IPS-NIHi11 (cell line): ENCODE results near the gene GSC.
"Not testable (repeated sequence)": the region's sequence is repeated elsewhere in the genome, so short reads cannot be mapped to it uniquely, and the experiment has no call there.

ENCODE experiments used
- DNase-seq: peaks from one replicate; pipeline ENCODE4 v3.0.0; 2012; ENCODE audit warnings: mixed read lengths, low spot score

The GSC gene

GRCh38 chr14:94769391-94770250 lies at the start of gene GSC:
Gene GSC, minus strand, starts transcription at chr14:94770113. Its CDS starts 98 bp downstream, at chr14:94770015.
- DNase-seq, result peak; percentile 65

- DNase-seq, result no peak
These were observed 49.6 kb upstream of the GSC start for GRCh38 chr14:94819531-94819930.

- no peak for DNase-seq
These were observed 46.2 kb upstream of the GSC start for GRCh38 chr14:94816113-94816512.

GRCh38 chr14:94805680-94806288 lies 35.9 kb upstream of the GSC start:
- no peak for DNase-seq

- DNase-seq, result no peak
These were observed 31.3 kb upstream of the GSC start for GRCh38 chr14:94801225-94801624.

GRCh38 chr14:94800764-94801163 lies 30.9 kb upstream of the GSC start:
- not testable (repeated sequence) for DNase-seq

- no peak for DNase-seq
These were observed 28.0 kb upstream of the GSC start for GRCh38 chr14:94797887-94798286.

- DNase-seq, result no peak
These were observed 26.4 kb upstream of the GSC start for GRCh38 chr14:94796278-94796677.

GRCh38 chr14:94795372-94795771 lies 25.5 kb upstream of the GSC start:
- DNase-seq, result no peak

GRCh38 chr14:94793901-94794300 lies 24.0 kb upstream of the GSC start:
- DNase-seq, result no peak

- no peak for DNase-seq
These were observed 17.7 kb upstream of the GSC start for GRCh38 chr14:94787655-94788054.

GRCh38 chr14:94787092-94787491 lies 17.2 kb upstream of the GSC start:
- DNase-seq, result no peak

GRCh38 chr14:94780536-94781399 lies 10.9 kb upstream of the GSC start:
- peak; percentile 47 for DNase-seq

GRCh38 chr14:94779713-94780112 lies 9.8 kb upstream of the GSC start:
- DNase-seq, result no peak

GRCh38 chr14:94775871-94776210 lies 5.9 kb upstream of the GSC start:
- no peak for DNase-seq

GRCh38 chr14:94775091-94775870 lies 5.4 kb upstream of the GSC start:
- DNase-seq, result no peak

GRCh38 chr14:94774344-94775090 lies 4.6 kb upstream of the GSC start:
- no peak for DNase-seq

GRCh38 chr14:94773655-94774343 lies 3.9 kb upstream of the GSC start:
- DNase-seq, result peak; percentile 30

- DNase-seq, result peak; percentile 58
These were observed 3.2 kb upstream of the GSC start for GRCh38 chr14:94773061-94773648.

GRCh38 chr14:94772548-94772947 lies 2.6 kb upstream of the GSC start:
- DNase-seq, result no peak
